K562 (cell line): ENCODE results near the gene IPO11.

Experiments
- ARNT ChIP-seq, 2 experiments: fragments of 450-650 bp; IDR thresholded peaks; 2 replicates each; pipeline ENCODE4 v1.6.1; 2016; ENCODE audit warnings: mild to moderate bottlenecking in 1 of 2
- FOXJ3 ChIP-seq: sonication (generic); formaldehyde crosslinking; IDR thresholded peaks from 2 replicates; pipeline ENCODE4 v1.4.0; 2020; ENCODE audit warnings: mild to moderate bottlenecking, missing genetic modification reagents
- NRF1 ChIP-seq, 2 experiments: fragments of 450-650 bp; IDR thresholded peaks in 1 of 2; conservative IDR thresholded peaks in 1 of 2; 2 replicates each; pipeline ENCODE4 v1.6.1; 2014; ENCODE audit warnings: mild to moderate bottlenecking in 2 of 2
- POLR2AphosphoS5 ChIP-seq: IDR thresholded peaks from 2 replicates; pipeline ENCODE4 v1.6.1; 2011; ENCODE audit warnings: mild to moderate bottlenecking, low read depth, low read length, moderate library complexity; ENCODE audit not compliant: control insufficient read depth, insufficient read depth
- RAD21 ChIP-seq, 2 experiments: fragments of 250-450 bp in 1 of 2; fragments of 450-650 bp in 1 of 2; sonication (Bioruptor Pico) in 1 of 2; formaldehyde crosslinking in 1 of 2; IDR thresholded peaks in 1 of 2; conservative IDR thresholded peaks in 1 of 2; 2 replicates each; pipeline versions ENCODE4 v1.4.0 to v1.8.0; 2020 to 2022; ENCODE audit warnings: mild to moderate bottlenecking in 2 of 2, moderate library complexity in 1 of 2
- SMAD2 ChIP-seq: fragments of 150-350 bp; IDR thresholded peaks from 2 replicates; pipeline ENCODE4 v1.6.1; 2014; ENCODE audit warnings: low read depth, mild to moderate bottlenecking, low read length
- ZNF589 ChIP-seq: fragments of 200-800 bp; sonication (Bioruptor generic); IDR thresholded peaks from 2 replicates; pipeline ENCODE4 v1.6.1; 2016; ENCODE audit warnings: low read depth, missing genetic modification characterization, missing compliant biosample characterization

- no peak for TF ChIP-seq POLR2AphosphoS5
- no peak for TF ChIP-seq RAD21 (CRISPR knock-in tag; conservative IDR thresholded peaks at IDR 0.05 in 1 of 2, IDR thresholded peaks at IDR 0.05 in 1 of 2)
- TF ChIP-seq NRF1 (conservative IDR thresholded peaks at IDR 0.05 in 1 of 2, IDR thresholded peaks at IDR 0.05 in 1 of 2) = no peak
- no peak for TF ChIP-seq ZNF589 (CRISPR knock-in tag)
- no peak for TF ChIP-seq SMAD2
- no peak for TF ChIP-seq ARNT (IDR thresholded peaks at IDR 0.05)
- TF ChIP-seq FOXJ3 (CRISPR knock-in tag) = no peak
These were observed 97.2 kb downstream of the IPO11 start for GRCh38 chr5:62509806-62510205.
